PC-3 (cell line): ENCODE data around the gene LDHAL6B.

ENCODE experiments used
- EZH2 ChIP-seq: fragments of 300-600 bp; sonication (generic); IDR thresholded peaks from one replicate; pipeline ENCODE4 v1.6.1; 2017; ENCODE audit warnings: antibody characterized with exemption, mild to moderate bottlenecking, low read length; ENCODE audit not compliant: unreplicated experiment
- EZH2phosphoT487 ChIP-seq: fragments of 300-600 bp; sonication (generic); IDR thresholded peaks from 2 replicates; pipeline ENCODE4 v1.6.1; 2018; ENCODE audit warnings: mild to moderate bottlenecking, antibody characterized with exemption, low read length, borderline replicate concordance
- TF ChIP-seq, protein P1 (sequence below): fragments of 300-600 bp; sonication (generic); conservative IDR thresholded peaks from 2 replicates; pipeline ENCODE4 v1.5.1; 2017; ENCODE audit warnings: antibody characterized with exemption, low read depth, mild to moderate bottlenecking, low read length

- TF ChIP-seq, protein P1, sequence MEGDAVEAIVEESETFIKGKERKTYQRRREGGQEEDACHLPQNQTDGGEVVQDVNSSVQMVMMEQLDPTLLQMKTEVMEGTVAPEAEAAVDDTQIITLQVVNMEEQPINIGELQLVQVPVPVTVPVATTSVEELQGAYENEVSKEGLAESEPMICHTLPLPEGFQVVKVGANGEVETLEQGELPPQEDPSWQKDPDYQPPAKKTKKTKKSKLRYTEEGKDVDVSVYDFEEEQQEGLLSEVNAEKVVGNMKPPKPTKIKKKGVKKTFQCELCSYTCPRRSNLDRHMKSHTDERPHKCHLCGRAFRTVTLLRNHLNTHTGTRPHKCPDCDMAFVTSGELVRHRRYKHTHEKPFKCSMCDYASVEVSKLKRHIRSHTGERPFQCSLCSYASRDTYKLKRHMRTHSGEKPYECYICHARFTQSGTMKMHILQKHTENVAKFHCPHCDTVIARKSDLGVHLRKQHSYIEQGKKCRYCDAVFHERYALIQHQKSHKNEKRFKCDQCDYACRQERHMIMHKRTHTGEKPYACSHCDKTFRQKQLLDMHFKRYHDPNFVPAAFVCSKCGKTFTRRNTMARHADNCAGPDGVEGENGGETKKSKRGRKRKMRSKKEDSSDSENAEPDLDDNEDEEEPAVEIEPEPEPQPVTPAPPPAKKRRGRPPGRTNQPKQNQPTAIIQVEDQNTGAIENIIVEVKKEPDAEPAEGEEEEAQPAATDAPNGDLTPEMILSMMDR: no peak
- TF ChIP-seq EZH2phosphoT487: no peak
- no peak for TF ChIP-seq EZH2
Measured at GRCh38 chr15:59157840-59158700, 48.6 kb upstream of the LDHAL6B start.
